Stimulated activated naive CD4-positive, alpha-beta T cell (primary cell): ENCODE results near the gene SH3BP5L.
"Not testable (repeated sequence)": the region's sequence is repeated elsewhere in the genome, so short reads cannot be mapped to it uniquely, and the experiment has no call there.

ENCODE experiments used
- DNase-seq, 6 experiments: peaks; one replicate each; lab custom pipeline; 2025; lab: John Stamatoyannopoulos, UW

Gene SH3BP5L

GRCh38 chr1:248810727-248811513, 14.8 kb downstream of the SH3BP5L start:
- DNase-seq: no peak

- DNase-seq: no peak
These were observed 15.6 kb downstream of the SH3BP5L start for GRCh38 chr1:248810000-248810726.

- DNase-seq: no peak
These were observed 16.8 kb downstream of the SH3BP5L start for GRCh38 chr1:248808876-248809275.

GRCh38 chr1:248807067-248807737, 18.5 kb downstream of the SH3BP5L start:
- DNase-seq: peak in 5 of 6 experiments; percentile 35 to 64 (median 53)

GRCh38 chr1:248805876-248806275, 19.8 kb downstream of the SH3BP5L start:
- DNase-seq: no peak

DNA sequence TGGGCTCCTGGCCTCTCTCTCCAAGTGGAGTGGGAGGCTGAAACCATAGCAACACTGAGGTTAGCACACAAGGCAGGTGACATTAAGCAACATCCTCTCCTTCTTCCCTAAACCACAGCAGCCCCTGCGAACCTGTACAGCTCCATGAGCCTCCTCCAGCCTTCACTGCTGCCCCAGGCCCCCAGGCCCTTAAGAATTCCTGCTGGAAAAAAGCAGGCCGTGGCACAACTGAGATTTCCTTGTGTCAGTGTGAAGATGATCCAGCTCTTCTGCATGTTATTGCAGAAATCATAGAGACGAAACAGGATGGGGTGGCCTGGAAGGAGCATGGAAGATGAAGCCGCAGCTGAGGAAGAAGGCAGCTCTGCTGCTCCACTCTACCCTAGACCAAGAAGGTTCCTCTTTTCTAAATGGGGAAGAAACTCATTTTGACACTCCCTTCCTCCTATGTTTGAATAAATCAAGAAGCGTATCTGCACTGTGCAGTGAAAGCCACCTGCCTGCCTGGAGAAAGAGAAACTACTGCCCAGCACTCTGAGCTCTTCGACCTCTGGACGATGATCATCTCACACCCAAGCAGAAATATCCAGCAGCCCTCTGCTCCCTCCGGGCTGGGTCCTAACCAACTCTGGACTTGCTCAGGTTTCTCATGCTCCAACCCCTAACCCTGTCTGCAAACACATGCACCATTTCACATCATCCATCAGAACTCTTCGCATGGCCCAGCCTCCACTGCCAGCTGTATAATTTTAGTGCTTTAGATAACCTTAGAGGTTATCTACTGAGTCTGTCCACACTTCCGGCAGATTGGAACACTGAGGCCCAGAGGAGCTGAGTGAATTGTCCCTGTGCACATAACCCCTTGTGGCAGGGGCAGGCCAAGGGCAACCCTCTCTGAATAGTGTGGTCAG, 20.7 kb downstream of the SH3BP5L start:
- DNase-seq: no peak

- not testable (repeated sequence) for DNase-seq
These were observed 22.2 kb downstream of the SH3BP5L start for GRCh38 chr1:248803501-248803900.

DNA sequence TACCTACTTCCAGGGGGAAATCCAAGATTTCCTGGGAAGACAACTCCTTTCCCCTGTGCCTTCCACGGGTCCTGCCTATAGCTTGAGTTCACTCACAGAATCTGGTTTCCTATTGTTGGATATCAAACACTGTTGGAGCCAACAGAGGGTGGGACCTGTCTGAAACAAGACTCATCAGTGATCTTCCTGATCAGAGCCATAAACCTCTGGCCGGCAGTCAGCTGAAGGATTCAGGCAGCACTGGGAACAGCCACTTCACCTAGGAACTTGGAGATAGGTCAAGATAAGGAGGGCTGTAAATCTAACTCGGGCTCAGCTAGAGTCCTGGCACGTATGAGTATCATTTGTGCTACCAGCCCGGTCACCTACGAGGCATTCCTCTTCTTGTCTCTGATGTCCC, 23.3 kb downstream of the SH3BP5L start:
- DNase-seq: no peak

GRCh38 chr1:248800459-248800858, 25.3 kb downstream of the SH3BP5L start:
- DNase-seq: no peak

GRCh38 chr1:248798791-248799190, 26.9 kb downstream of the SH3BP5L start:
- no peak for DNase-seq

- not testable (repeated sequence) for DNase-seq
These were observed 31.1 kb downstream of the SH3BP5L start for GRCh38 chr1:248794663-248795062.

DNA sequence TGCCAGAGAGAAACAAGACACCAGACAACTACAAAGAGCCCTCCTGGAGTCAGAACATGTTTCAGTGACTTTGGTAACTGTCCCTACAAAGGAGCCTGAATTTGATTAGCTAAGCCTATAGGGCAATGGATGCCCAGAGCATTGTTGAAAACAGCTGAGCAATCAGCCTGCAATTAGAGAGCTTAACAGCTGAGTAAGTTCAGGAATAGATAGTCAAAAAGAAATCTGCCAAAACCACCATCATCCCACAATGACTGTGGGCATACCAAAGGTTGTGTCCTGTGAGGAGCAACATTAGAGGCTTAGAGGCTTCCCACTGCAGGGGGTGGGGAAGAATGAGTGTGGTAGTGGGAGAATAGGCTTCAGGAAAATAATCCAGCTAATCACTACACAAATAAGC, 32.1 kb downstream of the SH3BP5L start:
- DNase-seq: no peak

GRCh38 chr1:248792342-248792741, 33.4 kb downstream of the SH3BP5L start:
- no peak for DNase-seq

DNA sequence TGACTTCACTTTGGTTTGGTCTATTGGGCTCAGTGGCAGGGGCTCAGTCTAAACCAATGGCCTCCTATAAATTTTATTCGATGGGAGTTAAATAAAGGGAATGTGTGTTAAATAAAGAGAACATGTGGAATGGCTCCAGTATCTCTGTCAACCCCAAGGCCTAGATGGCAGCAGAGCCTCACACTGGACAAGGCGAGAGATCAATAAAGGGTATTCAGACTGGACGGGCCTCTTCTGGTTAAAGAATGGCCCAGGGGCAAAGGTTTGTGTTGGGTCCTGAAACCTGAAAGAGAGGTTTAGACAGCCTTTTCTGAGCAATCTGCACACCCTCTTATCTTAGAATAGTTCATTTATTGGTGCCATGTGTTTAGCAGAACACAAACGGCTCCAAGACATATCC, 34.7 kb downstream of the SH3BP5L start:
- no peak for DNase-seq

GRCh38 chr1:248790456-248790855, 35.3 kb downstream of the SH3BP5L start:
- DNase-seq: no peak

DNA sequence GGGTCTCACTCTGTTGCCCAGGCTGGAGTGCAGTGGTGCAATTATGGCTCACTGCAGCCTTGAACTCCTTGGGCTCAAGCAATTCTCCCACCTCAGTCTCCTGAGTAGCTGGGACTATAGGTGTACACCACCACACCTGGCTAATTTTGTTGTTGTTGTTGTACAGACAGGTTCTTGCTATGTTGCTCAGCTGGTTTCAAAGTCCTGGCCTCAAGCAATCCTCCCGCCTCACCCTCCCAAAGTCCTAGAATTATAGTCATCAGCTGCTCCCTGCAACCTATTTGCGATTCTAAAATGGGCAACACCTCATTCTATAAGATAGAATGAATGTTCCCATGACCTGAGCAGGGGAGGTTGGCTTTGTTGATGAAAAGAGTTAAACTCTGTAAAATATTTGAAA, 36.4 kb downstream of the SH3BP5L start:
- DNase-seq: not testable (repeated sequence)

- DNase-seq: no peak
These were observed 37.4 kb downstream of the SH3BP5L start for GRCh38 chr1:248788327-248788726.

- no peak for DNase-seq
These were observed 38.3 kb downstream of the SH3BP5L start for GRCh38 chr1:248787430-248787829.

- DNase-seq: no peak
These were observed 39.6 kb downstream of the SH3BP5L start for GRCh38 chr1:248786156-248786555.

GRCh38 chr1:248783367-248783766, 42.3 kb downstream of the SH3BP5L start:
- DNase-seq: no peak

- no peak for DNase-seq
These were observed 43.1 kb downstream of the SH3BP5L start for GRCh38 chr1:248782416-248783141.
